NK-92 (cell line): ENCODE measurements around the gene NCOR1.

ENCODE experiments used
- DNase-seq: peaks from one replicate; lab custom pipeline; 2025; ENCODE audit not compliant: unreplicated experiment; lab: John Stamatoyannopoulos, UW

Gene NCOR1

GRCh38 chr17:15981646-15982580 lies 233.4 kb downstream of the NCOR1 start:
- DNase-seq, result no peak

GRCh38 chr17:15981208-15981607 lies 234.1 kb downstream of the NCOR1 start:
- DNase-seq, result no peak
